Stimulated activated CD4-positive, alpha-beta T cell treated with anti-CD3 and anti-CD28 coated beads, Interleukin-2, amount 100 ng/mL, for 48 hours (primary cell): ENCODE results near the gene KIDINS220.

ENCODE experiments used
- DNase-seq, 2 donors: peaks; one replicate each; pipeline ENCODE4 v3.0.0-alpha.2; 2020

The KIDINS220 gene

GRCh38 chr2:8850845-8851487 is 13.6 kb upstream of the KIDINS220 start:
- no peak for DNase-seq

- no peak for DNase-seq
Observed at GRCh38 chr2:8849327-8849726, 11.9 kb upstream of the KIDINS220 start.

- DNase-seq: no peak
Observed at GRCh38 chr2:8848328-8849100, 11.1 kb upstream of the KIDINS220 start.

- DNase-seq: no peak
Observed at GRCh38 chr2:8847400-8847799, 10.0 kb upstream of the KIDINS220 start.

GRCh38 chr2:8841932-8842331 is 4.5 kb upstream of the KIDINS220 start:
- no peak for DNase-seq

- no peak for DNase-seq
Observed at GRCh38 chr2:8840475-8841091, 3.2 kb upstream of the KIDINS220 start.

- no peak for DNase-seq
Observed at GRCh38 chr2:8839189-8839965, 2.0 kb upstream of the KIDINS220 start.

- DNase-seq: no peak
Observed at GRCh38 chr2:8837795-8838140, 355 bp upstream of the KIDINS220 start.

GRCh38 chr2:8835279-8835678 is 2.1 kb downstream of the KIDINS220 start:
- no peak for DNase-seq

GRCh38 chr2:8833853-8834252 is 3.6 kb downstream of the KIDINS220 start:
- no peak for DNase-seq

GRCh38 chr2:8831516-8831915 is 5.9 kb downstream of the KIDINS220 start:
- DNase-seq: no peak

- DNase-seq: no peak
Observed at GRCh38 chr2:8827729-8828128, 9.7 kb downstream of the KIDINS220 start.

- DNase-seq: no peak
Observed at GRCh38 chr2:8822218-8822617, 15.2 kb downstream of the KIDINS220 start.

- no peak for DNase-seq
Observed at GRCh38 chr2:8821276-8822217, 15.9 kb downstream of the KIDINS220 start.

GRCh38 chr2:8819948-8820347 is 17.5 kb downstream of the KIDINS220 start:
- DNase-seq: no peak

- no peak for DNase-seq
Observed at GRCh38 chr2:8819194-8819593, 18.2 kb downstream of the KIDINS220 start.

GRCh38 chr2:8817221-8817620 is 20.2 kb downstream of the KIDINS220 start:
- DNase-seq: no peak

GRCh38 chr2:8806885-8807704 is 30.3 kb downstream of the KIDINS220 start:
- no peak for DNase-seq

GRCh38 chr2:8805278-8806210 is 31.9 kb downstream of the KIDINS220 start:
- no peak for DNase-seq
